ENCODE data around the gene ATXN10.

ATXN10 gene

DNA sequence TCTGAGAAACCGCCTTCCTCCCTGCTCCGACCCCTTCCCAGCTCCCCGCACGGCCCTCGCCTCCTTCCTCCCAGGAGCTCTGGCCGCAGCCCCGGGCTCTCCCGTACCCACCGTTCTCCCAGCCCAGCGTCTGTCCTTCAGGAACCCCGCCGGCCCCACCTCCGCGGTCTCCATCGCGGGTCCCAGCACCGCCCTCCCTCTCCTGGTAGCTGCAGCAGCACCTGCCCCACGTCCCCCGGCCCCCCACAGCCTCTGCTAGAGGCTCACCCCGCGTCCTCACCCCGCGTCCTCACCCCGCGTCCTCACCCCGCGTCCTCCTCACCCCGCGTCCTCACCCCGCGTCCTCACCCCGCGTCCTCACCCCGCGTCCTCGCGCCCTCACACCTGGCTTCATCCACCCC, 219.4 kb downstream of the ATXN10 start:
- DNase-seq (ENCODE audit: low spot score) (peak; percentile 60), ATAC-seq (ENCODE audit: low read depth) (no peak)
- TF ChIP-seq, protein P1, sequence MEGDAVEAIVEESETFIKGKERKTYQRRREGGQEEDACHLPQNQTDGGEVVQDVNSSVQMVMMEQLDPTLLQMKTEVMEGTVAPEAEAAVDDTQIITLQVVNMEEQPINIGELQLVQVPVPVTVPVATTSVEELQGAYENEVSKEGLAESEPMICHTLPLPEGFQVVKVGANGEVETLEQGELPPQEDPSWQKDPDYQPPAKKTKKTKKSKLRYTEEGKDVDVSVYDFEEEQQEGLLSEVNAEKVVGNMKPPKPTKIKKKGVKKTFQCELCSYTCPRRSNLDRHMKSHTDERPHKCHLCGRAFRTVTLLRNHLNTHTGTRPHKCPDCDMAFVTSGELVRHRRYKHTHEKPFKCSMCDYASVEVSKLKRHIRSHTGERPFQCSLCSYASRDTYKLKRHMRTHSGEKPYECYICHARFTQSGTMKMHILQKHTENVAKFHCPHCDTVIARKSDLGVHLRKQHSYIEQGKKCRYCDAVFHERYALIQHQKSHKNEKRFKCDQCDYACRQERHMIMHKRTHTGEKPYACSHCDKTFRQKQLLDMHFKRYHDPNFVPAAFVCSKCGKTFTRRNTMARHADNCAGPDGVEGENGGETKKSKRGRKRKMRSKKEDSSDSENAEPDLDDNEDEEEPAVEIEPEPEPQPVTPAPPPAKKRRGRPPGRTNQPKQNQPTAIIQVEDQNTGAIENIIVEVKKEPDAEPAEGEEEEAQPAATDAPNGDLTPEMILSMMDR (IDR thresholded peaks at IDR 0.05; ENCODE audit: poor library complexity, severe bottlenecking): no peak
- Histone ChIP-seq H3K4me1 (ENCODE audit: insufficient read depth, poor library complexity, severe bottlenecking) (peaks cover 11% of the 10 kb centered on the region), H3K36me3 (ENCODE audit: low read depth) (no peaks in the 10 kb centered on the region), H3K27ac (ENCODE audit: poor library complexity, severe bottlenecking) (no peak overlapping the region), H3K27me3 (ENCODE audit: insufficient read depth, poor library complexity, severe bottlenecking) (no peaks in the 10 kb centered on the region), H3K4me3 (ENCODE audit: severe bottlenecking) (no peak overlapping the region), H3K9me3 (ENCODE audit: severe bottlenecking) (no peaks in the 10 kb centered on the region)

DNA sequence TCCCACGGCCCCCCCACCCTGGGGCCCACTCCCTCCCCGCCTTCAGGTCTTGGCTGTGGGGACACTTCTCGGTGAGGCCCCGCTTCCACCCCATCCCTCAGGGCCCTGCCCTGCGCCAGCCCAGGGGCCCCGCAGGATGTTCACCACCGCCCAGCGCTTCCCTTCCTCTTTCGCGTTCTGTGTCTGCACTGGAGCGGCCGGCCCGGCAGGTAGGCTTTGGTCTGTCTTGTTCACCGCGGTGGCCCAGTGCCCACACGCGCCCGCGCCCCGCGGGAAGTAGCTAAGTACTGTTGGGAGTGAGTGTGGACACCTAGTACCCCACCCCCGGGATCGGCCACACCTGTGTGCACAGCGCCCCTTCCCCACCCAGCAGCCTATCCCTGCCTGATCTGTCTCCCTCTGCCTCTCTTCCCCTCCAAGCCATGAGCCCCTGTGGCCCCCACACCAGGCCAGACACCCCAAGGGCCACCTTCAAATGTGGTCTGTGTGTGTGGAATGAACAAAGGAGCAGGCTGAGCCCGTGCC, 219.9 kb downstream of the ATXN10 start:
- TF ChIP-seq, protein P1 (IDR thresholded peaks at IDR 0.05; ENCODE audit: poor library complexity, severe bottlenecking): no peak
- Histone ChIP-seq H3K36me3 (ENCODE audit: low read depth) (no peaks in the 10 kb centered on the region), H3K27ac (ENCODE audit: poor library complexity, severe bottlenecking) (no peak overlapping the region), H3K27me3 (ENCODE audit: insufficient read depth, poor library complexity, severe bottlenecking) (no peaks in the 10 kb centered on the region), H3K4me3 (ENCODE audit: severe bottlenecking) (no peak overlapping the region), H3K9me3 (ENCODE audit: severe bottlenecking) (no peaks in the 10 kb centered on the region), H3K4me1 (ENCODE audit: insufficient read depth, poor library complexity, severe bottlenecking) (peaks cover 16% of the 10 kb centered on the region)
- DNase-seq (ENCODE audit: low spot score): peak; percentile 38
- ATAC-seq (ENCODE audit: low read depth): no peak

DNA sequence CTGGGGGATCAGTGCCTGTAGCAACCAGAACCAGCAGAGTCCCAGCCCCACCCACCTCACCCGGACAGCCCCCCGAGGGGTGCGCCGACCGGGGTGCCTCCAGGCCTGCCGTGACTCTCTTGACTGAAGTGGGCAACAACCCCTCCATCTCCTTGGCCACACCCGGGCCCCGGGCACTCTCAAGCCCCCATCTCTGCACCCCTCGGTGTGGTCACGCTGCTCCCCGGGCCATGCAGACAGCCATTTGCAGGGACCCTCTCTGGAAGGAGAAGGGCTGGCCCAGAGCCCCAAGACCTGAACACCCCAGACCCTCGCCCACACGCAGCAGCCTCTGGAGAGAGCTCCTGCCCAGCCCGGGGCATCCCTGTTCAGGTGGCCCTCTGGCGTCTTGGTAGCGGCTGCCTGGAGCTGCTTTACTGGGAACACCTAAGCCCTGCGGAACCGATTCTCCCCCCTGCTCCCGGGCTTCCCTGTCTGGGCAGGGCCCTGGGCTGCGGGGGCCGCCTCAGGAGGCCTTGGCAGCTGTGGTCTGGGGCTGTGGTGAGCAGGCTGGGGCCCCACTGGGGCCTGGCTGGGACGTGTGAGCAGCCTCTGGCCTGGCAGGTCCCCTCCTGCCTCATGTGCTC, 220.5 kb downstream of the ATXN10 start:
- Histone ChIP-seq H3K9me3 (ENCODE audit: severe bottlenecking) (no peaks in the 10 kb centered on the region), H3K36me3 (ENCODE audit: low read depth) (no peaks in the 10 kb centered on the region), H3K27ac (ENCODE audit: poor library complexity, severe bottlenecking) (no peak overlapping the region), H3K27me3 (ENCODE audit: insufficient read depth, poor library complexity, severe bottlenecking) (no peaks in the 10 kb centered on the region), H3K4me1 (ENCODE audit: insufficient read depth, poor library complexity, severe bottlenecking) (peaks cover 22% of the 10 kb centered on the region), H3K4me3 (ENCODE audit: severe bottlenecking) (no peak overlapping the region)
- DNase-seq (ENCODE audit: low spot score) (peak; percentile 56), ATAC-seq (ENCODE audit: low read depth) (no peak)
- TF ChIP-seq, protein P1 (IDR thresholded peaks at IDR 0.05; ENCODE audit: poor library complexity, severe bottlenecking): no peak

DNA sequence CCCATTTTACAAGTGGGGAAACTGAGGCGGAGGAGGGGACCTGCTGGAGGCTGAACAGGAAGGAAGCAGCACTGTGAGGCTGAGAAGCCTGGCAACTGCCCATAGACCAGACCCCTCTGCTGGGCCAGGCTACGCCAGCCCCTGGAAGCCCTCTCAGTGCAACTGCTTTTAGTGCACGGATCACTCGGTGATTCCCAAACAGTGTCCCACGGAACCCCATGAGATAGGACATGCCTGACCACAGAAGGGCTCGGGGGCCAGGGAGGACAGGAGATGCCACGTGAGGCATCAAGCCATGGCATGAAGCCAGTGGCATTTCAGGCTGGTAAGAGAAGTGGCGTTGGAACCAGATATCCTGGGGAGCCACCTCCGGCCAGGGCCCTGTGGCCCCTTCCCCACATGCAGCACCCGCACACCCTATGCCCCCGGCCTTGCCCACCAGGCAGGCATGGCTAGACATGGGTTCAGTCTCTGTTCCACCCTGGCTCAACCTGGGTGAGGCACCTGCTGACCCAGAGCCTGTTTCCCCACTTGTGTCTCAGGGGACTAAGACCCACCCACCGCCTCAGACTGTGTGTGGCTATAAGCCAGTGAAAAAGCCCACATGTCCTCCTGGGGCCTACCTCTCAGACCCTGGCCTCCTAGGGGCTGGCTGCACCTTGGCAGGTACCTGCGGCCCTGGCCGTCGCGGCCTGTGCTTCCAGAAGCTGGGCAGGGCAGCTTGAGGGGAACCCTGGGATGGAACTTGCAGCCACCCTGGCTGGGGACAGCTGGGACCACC, 221.2 kb downstream of the ATXN10 start:
- H3K27me3 ChIP-seq (ENCODE audit: insufficient read depth, poor library complexity, severe bottlenecking): no peaks in the 10 kb centered on the region
- TF ChIP-seq, protein P1 (IDR thresholded peaks at IDR 0.05; ENCODE audit: poor library complexity, severe bottlenecking): no peak
- H3K27ac ChIP-seq (ENCODE audit: poor library complexity, severe bottlenecking): no peak overlapping the region
- peak; percentile 42 for DNase-seq (ENCODE audit: low spot score)
- peaks cover 19% of the 10 kb centered on the region for H3K4me1 ChIP-seq (ENCODE audit: insufficient read depth, poor library complexity, severe bottlenecking)
- H3K4me3 ChIP-seq (ENCODE audit: severe bottlenecking): no peak overlapping the region
- H3K9me3 ChIP-seq (ENCODE audit: severe bottlenecking): no peaks in the 10 kb centered on the region
- no peaks in the 10 kb centered on the region for H3K36me3 ChIP-seq (ENCODE audit: low read depth)
- no peak for ATAC-seq (ENCODE audit: low read depth)

Measured in RWPE2 (cell line).